Measurements from ENCODE around the gene CYB5R2. TPM values are rescaled to one million over a fixed set of nuclear protein-coding genes. Genes with fewer than 3 reads are reported as not detected.

Gene CYB5R2
- total RNA-seq, 2 experiments from 2014 or later: not detected

GRCh38 chr11:7651700-7652099 is 21.6 kb downstream of the CYB5R2 start:
- CTCF ChIA-PET (ENCODE audit: unreplicated experiment): no interaction called here
- TF ChIP-seq, protein P1, sequence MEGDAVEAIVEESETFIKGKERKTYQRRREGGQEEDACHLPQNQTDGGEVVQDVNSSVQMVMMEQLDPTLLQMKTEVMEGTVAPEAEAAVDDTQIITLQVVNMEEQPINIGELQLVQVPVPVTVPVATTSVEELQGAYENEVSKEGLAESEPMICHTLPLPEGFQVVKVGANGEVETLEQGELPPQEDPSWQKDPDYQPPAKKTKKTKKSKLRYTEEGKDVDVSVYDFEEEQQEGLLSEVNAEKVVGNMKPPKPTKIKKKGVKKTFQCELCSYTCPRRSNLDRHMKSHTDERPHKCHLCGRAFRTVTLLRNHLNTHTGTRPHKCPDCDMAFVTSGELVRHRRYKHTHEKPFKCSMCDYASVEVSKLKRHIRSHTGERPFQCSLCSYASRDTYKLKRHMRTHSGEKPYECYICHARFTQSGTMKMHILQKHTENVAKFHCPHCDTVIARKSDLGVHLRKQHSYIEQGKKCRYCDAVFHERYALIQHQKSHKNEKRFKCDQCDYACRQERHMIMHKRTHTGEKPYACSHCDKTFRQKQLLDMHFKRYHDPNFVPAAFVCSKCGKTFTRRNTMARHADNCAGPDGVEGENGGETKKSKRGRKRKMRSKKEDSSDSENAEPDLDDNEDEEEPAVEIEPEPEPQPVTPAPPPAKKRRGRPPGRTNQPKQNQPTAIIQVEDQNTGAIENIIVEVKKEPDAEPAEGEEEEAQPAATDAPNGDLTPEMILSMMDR (conservative IDR thresholded peaks at IDR 0.05; ENCODE audit: low read length): no peak
- no peak for TF ChIP-seq EZH2phosphoT487 (IDR thresholded peaks at IDR 0.05; ENCODE audit: borderline replicate concordance, low read depth, low read length)
- H3K4me2 ChIP-seq (ENCODE audit: low read length): no peak overlapping the region
- no peaks in the 10 kb centered on the region for H3K79me2 ChIP-seq (ENCODE audit: insufficient read depth, low read depth, low read length)
- no peak for DNase-seq (ENCODE audit: low spot score)
- intact Hi-C loops (cut with micrococcal nuclease; ENCODE audit: unreplicated experiment): no loop called here
- H3K9me2 ChIP-seq (ENCODE audit: insufficient read depth, low read length): no peaks in the 10 kb centered on the region
- H3K4me1 ChIP-seq (ENCODE audit: insufficient read depth, low read length, poor library complexity, severe bottlenecking): no peaks in the 10 kb centered on the region
- peaks cover 100% of the 10 kb centered on the region for H3K36me3 ChIP-seq (ENCODE audit: insufficient read depth, low read length)
- no peak overlapping the region for H2AFZ ChIP-seq (ENCODE audit: low read length)
- no TSS peak for BruUV-seq (replicated peaks)
- no peaks in the 10 kb centered on the region for H4K20me1 ChIP-seq (ENCODE audit: insufficient read depth, low read length)
- H3K27ac ChIP-seq (ENCODE audit: low read depth, low read length, poor library complexity, severe bottlenecking): no peak overlapping the region
- H3K9me3 ChIP-seq (ENCODE audit: low read length): no peaks in the 10 kb centered on the region
- no peak overlapping the region for H3K4me3 ChIP-seq (ENCODE audit: low read depth, low read length, poor library complexity, severe bottlenecking)
- POLR2A ChIA-PET: no interaction called here

GRCh38 chr11:7651140-7651551 is 22.2 kb downstream of the CYB5R2 start:
- POLR2A ChIA-PET: no interaction called here
- peaks cover 99% of the 10 kb centered on the region for H3K36me3 ChIP-seq (ENCODE audit: insufficient read depth, low read length)

GRCh38 chr11:7648264-7648663 is 25.0 kb downstream of the CYB5R2 start:
- intact Hi-C loops (cut with micrococcal nuclease; ENCODE audit: unreplicated experiment): no loop called here
- no peaks in the 10 kb centered on the region for H4K20me1 ChIP-seq (ENCODE audit: insufficient read depth, low read length)
- no peak for TF ChIP-seq EZH2phosphoT487 (IDR thresholded peaks at IDR 0.05; ENCODE audit: borderline replicate concordance, low read depth, low read length)
- TF ChIP-seq, protein P1 (conservative IDR thresholded peaks at IDR 0.05; ENCODE audit: low read length): no peak
- H3K4me2 ChIP-seq (ENCODE audit: low read length): no peak overlapping the region
- no peak overlapping the region for H3K27ac ChIP-seq (ENCODE audit: low read depth, low read length, poor library complexity, severe bottlenecking)
- H3K4me3 ChIP-seq (ENCODE audit: low read depth, low read length, poor library complexity, severe bottlenecking): no peak overlapping the region
- no TSS peak for BruUV-seq (replicated peaks)
- H3K9me2 ChIP-seq (ENCODE audit: insufficient read depth, low read length): no peaks in the 10 kb centered on the region
- POLR2A ChIA-PET: no interaction called here
- H2AFZ ChIP-seq (ENCODE audit: low read length): no peak overlapping the region
- no peak for DNase-seq (ENCODE audit: low spot score)
- no peaks in the 10 kb centered on the region for H3K9me3 ChIP-seq (ENCODE audit: low read length)
- H3K79me2 ChIP-seq (ENCODE audit: insufficient read depth, low read depth, low read length): no peaks in the 10 kb centered on the region
- CTCF ChIA-PET (ENCODE audit: unreplicated experiment): no interaction called here
- peaks cover 96% of the 10 kb centered on the region for H3K36me3 ChIP-seq (ENCODE audit: insufficient read depth, low read length)
- H3K4me1 ChIP-seq (ENCODE audit: insufficient read depth, low read length, poor library complexity, severe bottlenecking): no peaks in the 10 kb centered on the region

More at GRCh38 chr11:7651140-7651551, 22.2 kb downstream of the CYB5R2 start:
- Histone ChIP-seq H3K4me2 (ENCODE audit: low read length) (no peak overlapping the region), H3K4me1 (ENCODE audit: insufficient read depth, low read length, poor library complexity, severe bottlenecking) (no peaks in the 10 kb centered on the region), H3K79me2 (ENCODE audit: insufficient read depth, low read depth, low read length) (no peaks in the 10 kb centered on the region), H3K27ac (ENCODE audit: low read depth, low read length, poor library complexity, severe bottlenecking) (no peak overlapping the region), H4K20me1 (ENCODE audit: insufficient read depth, low read length) (no peaks in the 10 kb centered on the region), H3K9me2 (ENCODE audit: insufficient read depth, low read length) (no peaks in the 10 kb centered on the region), H3K4me3 (ENCODE audit: low read depth, low read length, poor library complexity, severe bottlenecking) (no peak overlapping the region), H2AFZ (ENCODE audit: low read length) (no peak overlapping the region), H3K9me3 (ENCODE audit: low read length) (no peaks in the 10 kb centered on the region)
- intact Hi-C loops (cut with micrococcal nuclease; ENCODE audit: unreplicated experiment): no loop called here
- TF ChIP-seq, protein P1 (conservative IDR thresholded peaks at IDR 0.05; ENCODE audit: low read length): no peak
- TF ChIP-seq EZH2phosphoT487 (IDR thresholded peaks at IDR 0.05; ENCODE audit: borderline replicate concordance, low read depth, low read length): no peak
- BruUV-seq (replicated peaks): no TSS peak
- no peak for DNase-seq (ENCODE audit: low spot score)
- CTCF ChIA-PET (ENCODE audit: unreplicated experiment): no interaction called here

All from OCI-LY7 (cell line).